HEK293 (cell line): ENCODE measurements around the gene EXOC2.

ENCODE experiments used
- CTCF ChIA-PET: fragments of 350-600 bp; formaldehyde crosslinking; extraction: SDS; loops from one replicate; lab custom pipeline; 2021; ENCODE audit warnings: antibody characterized with exemption; lab: Yijun Ruan, JAX
- POLR2A ChIA-PET: fragments of 300-600 bp; formaldehyde crosslinking; extraction: SDS; loops from one replicate; lab custom pipeline; 2020; ENCODE audit warnings: antibody characterized with exemption, inconsistent platforms; lab: Yijun Ruan, JAX
- H3K27ac ChIP-seq: fragments of 200-500 bp; sonication (Bioruptor generic); 2 replicates; pipeline ENCODE4 v1.5.1; 2014; ENCODE audit warnings: low read depth, low read length, control low read depth, inconsistent platforms; ENCODE audit errors: extremely low read depth
- H3K36me3 ChIP-seq, 2 experiments: fragments of 200-500 bp in 1 of 2; sonication (Bioruptor generic) in 1 of 2; 1 replicate in 1 of 2; 2 replicates in 1 of 2; pipeline ENCODE4 v1.5.1; 2014 to 2017; ENCODE audit warnings: inconsistent platforms in 2 of 2, low read length in 2 of 2; ENCODE audit not compliant: control insufficient read depth in 2 of 2, insufficient read depth in 1 of 2
- H3K4me1 ChIP-seq: fragments of 200-500 bp; sonication (Bioruptor generic); 2 replicates; pipeline ENCODE4 v1.5.1; 2014; ENCODE audit warnings: mild to moderate bottlenecking, low read length, inconsistent platforms; ENCODE audit not compliant: control insufficient read depth, insufficient read depth
- H3K4me3 ChIP-seq: 2 replicates; pipeline ENCODE4 v1.5.1; 2011; ENCODE audit warnings: low read depth, mild to moderate bottlenecking, control low read depth, low read length, moderate library complexity
- H3K9me3 ChIP-seq: fragments of 200-500 bp; sonication (Bioruptor generic); 2 replicates; pipeline ENCODE4 v1.5.1; 2014; ENCODE audit warnings: low read depth, low read length, inconsistent platforms; ENCODE audit not compliant: control insufficient read depth, insufficient read depth
- GLIS2 ChIP-seq: fragments of 450-650 bp; formaldehyde crosslinking; IDR thresholded peaks from 2 replicates; pipeline ENCODE4 v1.5.1; 2016; ENCODE audit warnings: missing biosample characterization, missing genetic modification characterization
- KLF16 ChIP-seq: fragments of 450-650 bp; formaldehyde crosslinking; IDR thresholded peaks from 2 replicates; pipeline ENCODE4 v1.5.1; 2017; ENCODE audit warnings: missing biosample characterization, missing genetic modification characterization
- SP2 ChIP-seq: fragments of 450-650 bp; formaldehyde crosslinking; IDR thresholded peaks from 2 replicates; pipeline ENCODE4 v1.5.1; 2016; ENCODE audit warnings: missing biosample characterization, missing genetic modification characterization
- YY1 ChIP-seq: fragments of 450-650 bp; formaldehyde crosslinking; IDR thresholded peaks from 2 replicates; pipeline ENCODE4 v1.5.1; 2018; ENCODE audit warnings: missing biosample characterization, missing genetic modification characterization
- ZBTB20 ChIP-seq: fragments of 450-650 bp; formaldehyde crosslinking; IDR thresholded peaks from 2 replicates; pipeline ENCODE4 v1.5.1; 2016; ENCODE audit warnings: missing biosample characterization, missing genetic modification characterization
- ZBTB7A ChIP-seq: fragments of 450-650 bp; formaldehyde crosslinking; IDR thresholded peaks from 2 replicates; pipeline ENCODE4 v1.5.1; 2016; ENCODE audit warnings: low read depth, missing biosample characterization, missing genetic modification characterization
- ZBTB8A ChIP-seq: fragments of 450-650 bp; formaldehyde crosslinking; IDR thresholded peaks from 2 replicates; pipeline ENCODE4 v1.5.1; 2016; ENCODE audit warnings: missing biosample characterization, missing genetic modification characterization
- ZNF146 ChIP-seq: fragments of 450-650 bp; formaldehyde crosslinking; IDR thresholded peaks from 2 replicates; pipeline ENCODE4 v1.5.1; 2016; ENCODE audit warnings: missing biosample characterization, missing genetic modification characterization
- ZNF175 ChIP-seq: fragments of 450-650 bp; formaldehyde crosslinking; IDR thresholded peaks from 2 replicates; pipeline ENCODE4 v1.5.1; 2016; ENCODE audit warnings: missing biosample characterization, missing genetic modification characterization
- ZNF211 ChIP-seq: fragments of 450-650 bp; formaldehyde crosslinking; IDR thresholded peaks from 2 replicates; pipeline ENCODE4 v1.5.1; 2016; ENCODE audit warnings: low read depth, missing biosample characterization, missing genetic modification characterization
- ZNF266 ChIP-seq: fragments of 450-650 bp; formaldehyde crosslinking; IDR thresholded peaks from 2 replicates; pipeline ENCODE4 v1.5.1; 2016; ENCODE audit warnings: missing biosample characterization, missing genetic modification characterization, low read depth
- ZNF510 ChIP-seq: fragments of 450-650 bp; formaldehyde crosslinking; IDR thresholded peaks from 2 replicates; pipeline ENCODE4 v1.5.1; 2018; ENCODE audit warnings: mild to moderate bottlenecking, missing genetic modification characterization, missing biosample characterization; ENCODE audit not compliant: insufficient replicate concordance
- ZNF558 ChIP-seq: fragments of 450-650 bp; formaldehyde crosslinking; IDR thresholded peaks from 2 replicates; pipeline ENCODE4 v1.5.1; 2016; ENCODE audit warnings: missing biosample characterization, missing genetic modification characterization
- ZNF629 ChIP-seq: fragments of 450-650 bp; formaldehyde crosslinking; IDR thresholded peaks from 2 replicates; pipeline ENCODE4 v1.5.1; 2017; ENCODE audit warnings: missing biosample characterization, missing genetic modification characterization
- ZNF654 ChIP-seq: fragments of 450-650 bp; formaldehyde crosslinking; IDR thresholded peaks from 2 replicates; pipeline ENCODE4 v1.5.1; 2016; ENCODE audit warnings: low read depth, missing biosample characterization, missing genetic modification characterization
- ZNF792 ChIP-seq: fragments of 450-650 bp; formaldehyde crosslinking; IDR thresholded peaks from 2 replicates; pipeline ENCODE4 v1.5.1; 2016; ENCODE audit warnings: missing biosample characterization, missing genetic modification characterization
- TF ChIP-seq, protein P1 (sequence below): fragments of 450-650 bp; formaldehyde crosslinking; optimal IDR thresholded peaks from 2 replicates; pipeline ENCODE3; 2016; ENCODE audit warnings: missing biosample characterization, mild to moderate bottlenecking, missing genetic modification characterization
- TF ChIP-seq, protein P2 (sequence below): fragments of 450-650 bp; formaldehyde crosslinking; IDR thresholded peaks from 2 replicates; pipeline ENCODE4 v1.5.1; 2016; ENCODE audit warnings: missing biosample characterization, missing genetic modification characterization
- TF ChIP-seq, protein P3 (sequence below): fragments of 450-650 bp; formaldehyde crosslinking; IDR thresholded peaks from 2 replicates; pipeline ENCODE4 v1.5.1; 2017; ENCODE audit warnings: missing biosample characterization, missing genetic modification characterization
- TF ChIP-seq, protein P4 (sequence below): fragments of 450-650 bp; formaldehyde crosslinking; IDR thresholded peaks from 2 replicates; pipeline ENCODE4 v1.5.1; 2017; ENCODE audit warnings: missing biosample characterization, missing genetic modification characterization

EXOC2 gene

DNA sequence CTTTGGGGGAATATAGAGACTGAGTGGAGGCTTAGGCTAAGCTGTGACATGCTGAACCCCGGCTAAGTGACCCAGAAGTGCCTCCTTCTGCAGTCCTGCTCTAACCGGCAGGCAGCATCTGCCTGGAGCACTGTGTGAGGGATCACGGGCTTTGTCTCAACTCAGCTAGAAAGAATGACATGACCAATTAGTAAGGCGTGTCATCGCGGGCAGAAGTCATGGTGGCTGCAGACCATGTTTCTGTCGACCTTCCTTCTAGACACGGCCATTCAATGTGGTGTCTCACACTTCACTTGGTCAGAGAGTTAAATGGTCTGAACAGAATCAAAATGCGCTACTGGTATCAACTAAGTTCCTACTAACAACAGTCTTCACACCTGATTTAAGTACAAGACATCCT is 71.0 kb downstream of the EXOC2 start (continued):
- no peak for TF ChIP-seq ZNF146 (tag by site-specific recombination)
- TF ChIP-seq, protein P1, sequence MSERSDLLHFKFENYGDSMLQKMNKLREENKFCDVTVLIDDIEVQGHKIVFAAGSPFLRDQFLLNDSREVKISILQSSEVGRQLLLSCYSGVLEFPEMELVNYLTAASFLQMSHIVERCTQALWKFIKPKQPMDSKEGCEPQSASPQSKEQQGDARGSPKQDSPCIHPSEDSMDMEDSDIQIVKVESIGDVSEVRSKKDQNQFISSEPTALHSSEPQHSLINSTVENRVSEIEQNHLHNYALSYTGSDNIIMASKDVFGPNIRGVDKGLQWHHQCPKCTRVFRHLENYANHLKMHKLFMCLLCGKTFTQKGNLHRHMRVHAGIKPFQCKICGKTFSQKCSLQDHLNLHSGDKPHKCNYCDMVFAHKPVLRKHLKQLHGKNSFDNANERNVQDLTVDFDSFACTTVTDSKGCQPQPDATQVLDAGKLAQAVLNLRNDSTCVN, result no peak
- TF ChIP-seq ZNF558 (tag by site-specific recombination), result no peak
- no peak for TF ChIP-seq ZNF175 (tag by site-specific recombination)

DNA sequence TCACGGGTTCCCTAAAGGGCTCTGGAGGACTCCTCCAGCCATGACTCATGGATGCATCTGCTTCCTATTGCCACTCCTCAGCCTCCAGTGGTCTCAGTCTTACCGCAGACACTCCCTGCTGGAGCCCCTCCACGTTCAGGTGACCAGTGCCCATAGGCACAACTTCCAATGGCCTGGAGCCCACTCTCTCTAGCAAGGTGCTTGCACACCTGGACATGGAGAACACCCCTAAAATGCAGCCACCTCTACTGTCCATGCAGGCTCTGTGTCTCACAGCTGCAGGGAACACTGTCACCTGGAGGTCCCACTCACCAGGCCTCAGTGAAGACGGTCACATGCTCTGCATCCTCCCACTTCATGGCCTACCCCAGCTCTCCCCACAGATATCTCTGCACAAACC is 72.0 kb downstream of the EXOC2 start:
- H3K9me3 ChIP-seq, result no peaks in the 10 kb centered on the region
- H3K4me1 ChIP-seq, result peaks cover 4% of the 10 kb centered on the region
- CTCF ChIA-PET, result interaction anchor here (1.1 to 1.3 kb wide), 2 partner anchors 9 to 176 kb away, joined by 4 read pairs; no protein-coding TSS in a partner anchor
- no peak overlapping the region for H3K27ac ChIP-seq
- TF ChIP-seq, protein P2, sequence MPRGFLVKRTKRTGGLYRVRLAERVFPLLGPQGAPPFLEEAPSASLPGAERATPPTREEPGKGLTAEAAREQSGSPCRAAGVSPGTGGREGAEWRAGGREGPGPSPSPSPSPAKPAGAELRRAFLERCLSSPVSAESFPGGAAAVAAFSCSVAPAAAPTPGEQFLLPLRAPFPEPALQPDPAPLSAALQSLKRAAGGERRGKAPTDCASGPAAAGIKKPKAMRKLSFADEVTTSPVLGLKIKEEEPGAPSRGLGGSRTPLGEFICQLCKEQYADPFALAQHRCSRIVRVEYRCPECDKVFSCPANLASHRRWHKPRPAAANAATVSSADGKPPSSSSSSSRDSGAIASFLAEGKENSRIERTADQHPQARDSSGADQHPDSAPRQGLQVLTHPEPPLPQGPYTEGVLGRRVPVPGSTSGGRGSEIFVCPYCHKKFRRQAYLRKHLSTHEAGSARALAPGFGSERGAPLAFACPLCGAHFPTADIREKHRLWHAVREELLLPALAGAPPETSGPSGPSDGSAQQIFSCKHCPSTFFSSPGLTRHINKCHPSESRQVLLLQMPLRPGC (tag by site-specific recombination), result no peak
- TF ChIP-seq ZBTB7A (tag by site-specific recombination), result no peak
- TF ChIP-seq ZNF510 (tag by site-specific recombination), result no peak
- no peak for TF ChIP-seq ZNF266 (tag by site-specific recombination)
- TF ChIP-seq ZNF558 (tag by site-specific recombination), result no peak
- TF ChIP-seq ZBTB20 (tag by site-specific recombination), result no peak
- no peak for TF ChIP-seq YY1 (tag by site-specific recombination)
- no peak for TF ChIP-seq ZNF211 (tag by site-specific recombination)
- TF ChIP-seq KLF16 (tag by site-specific recombination), result no peak
- TF ChIP-seq GLIS2, result no peak
- TF ChIP-seq ZNF654, result no peak
- TF ChIP-seq, protein P3, sequence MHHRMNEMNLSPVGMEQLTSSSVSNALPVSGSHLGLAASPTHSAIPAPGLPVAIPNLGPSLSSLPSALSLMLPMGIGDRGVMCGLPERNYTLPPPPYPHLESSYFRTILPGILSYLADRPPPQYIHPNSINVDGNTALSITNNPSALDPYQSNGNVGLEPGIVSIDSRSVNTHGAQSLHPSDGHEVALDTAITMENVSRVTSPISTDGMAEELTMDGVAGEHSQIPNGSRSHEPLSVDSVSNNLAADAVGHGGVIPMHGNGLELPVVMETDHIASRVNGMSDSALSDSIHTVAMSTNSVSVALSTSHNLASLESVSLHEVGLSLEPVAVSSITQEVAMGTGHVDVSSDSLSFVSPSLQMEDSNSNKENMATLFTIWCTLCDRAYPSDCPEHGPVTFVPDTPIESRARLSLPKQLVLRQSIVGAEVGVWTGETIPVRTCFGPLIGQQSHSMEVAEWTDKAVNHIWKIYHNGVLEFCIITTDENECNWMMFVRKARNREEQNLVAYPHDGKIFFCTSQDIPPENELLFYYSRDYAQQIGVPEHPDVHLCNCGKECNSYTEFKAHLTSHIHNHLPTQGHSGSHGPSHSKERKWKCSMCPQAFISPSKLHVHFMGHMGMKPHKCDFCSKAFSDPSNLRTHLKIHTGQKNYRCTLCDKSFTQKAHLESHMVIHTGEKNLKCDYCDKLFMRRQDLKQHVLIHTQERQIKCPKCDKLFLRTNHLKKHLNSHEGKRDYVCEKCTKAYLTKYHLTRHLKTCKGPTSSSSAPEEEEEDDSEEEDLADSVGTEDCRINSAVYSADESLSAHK (tag by site-specific recombination), result no peak
- no peak for TF ChIP-seq SP2 (tag by site-specific recombination)
- TF ChIP-seq ZNF629 (tag by site-specific recombination), result no peak
- no peak for TF ChIP-seq ZBTB8A (tag by site-specific recombination)
- TF ChIP-seq, protein P4, sequence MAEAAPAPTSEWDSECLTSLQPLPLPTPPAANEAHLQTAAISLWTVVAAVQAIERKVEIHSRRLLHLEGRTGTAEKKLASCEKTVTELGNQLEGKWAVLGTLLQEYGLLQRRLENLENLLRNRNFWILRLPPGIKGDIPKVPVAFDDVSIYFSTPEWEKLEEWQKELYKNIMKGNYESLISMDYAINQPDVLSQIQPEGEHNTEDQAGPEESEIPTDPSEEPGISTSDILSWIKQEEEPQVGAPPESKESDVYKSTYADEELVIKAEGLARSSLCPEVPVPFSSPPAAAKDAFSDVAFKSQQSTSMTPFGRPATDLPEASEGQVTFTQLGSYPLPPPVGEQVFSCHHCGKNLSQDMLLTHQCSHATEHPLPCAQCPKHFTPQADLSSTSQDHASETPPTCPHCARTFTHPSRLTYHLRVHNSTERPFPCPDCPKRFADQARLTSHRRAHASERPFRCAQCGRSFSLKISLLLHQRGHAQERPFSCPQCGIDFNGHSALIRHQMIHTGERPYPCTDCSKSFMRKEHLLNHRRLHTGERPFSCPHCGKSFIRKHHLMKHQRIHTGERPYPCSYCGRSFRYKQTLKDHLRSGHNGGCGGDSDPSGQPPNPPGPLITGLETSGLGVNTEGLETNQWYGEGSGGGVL (tag by site-specific recombination), result no peak
- no peak for TF ChIP-seq ZNF792
- H3K4me3 ChIP-seq, result no peak overlapping the region
- H3K36me3 ChIP-seq, result peaks cover 6 to 27% of the 10 kb centered on the region in 2 experiments
- POLR2A ChIA-PET, result no interaction called here
